ENCODE results near the gene ALOX12B. TPM values are rescaled to one million over a fixed set of nuclear protein-coding genes. Genes with fewer than 3 reads are reported as not detected.

The ALOX12B gene
- total RNA-seq: 1 to 10 TPM in 1 of 2 experiments, under 1 TPM in 1; 0.48 to 1.1 TPM

DNA sequence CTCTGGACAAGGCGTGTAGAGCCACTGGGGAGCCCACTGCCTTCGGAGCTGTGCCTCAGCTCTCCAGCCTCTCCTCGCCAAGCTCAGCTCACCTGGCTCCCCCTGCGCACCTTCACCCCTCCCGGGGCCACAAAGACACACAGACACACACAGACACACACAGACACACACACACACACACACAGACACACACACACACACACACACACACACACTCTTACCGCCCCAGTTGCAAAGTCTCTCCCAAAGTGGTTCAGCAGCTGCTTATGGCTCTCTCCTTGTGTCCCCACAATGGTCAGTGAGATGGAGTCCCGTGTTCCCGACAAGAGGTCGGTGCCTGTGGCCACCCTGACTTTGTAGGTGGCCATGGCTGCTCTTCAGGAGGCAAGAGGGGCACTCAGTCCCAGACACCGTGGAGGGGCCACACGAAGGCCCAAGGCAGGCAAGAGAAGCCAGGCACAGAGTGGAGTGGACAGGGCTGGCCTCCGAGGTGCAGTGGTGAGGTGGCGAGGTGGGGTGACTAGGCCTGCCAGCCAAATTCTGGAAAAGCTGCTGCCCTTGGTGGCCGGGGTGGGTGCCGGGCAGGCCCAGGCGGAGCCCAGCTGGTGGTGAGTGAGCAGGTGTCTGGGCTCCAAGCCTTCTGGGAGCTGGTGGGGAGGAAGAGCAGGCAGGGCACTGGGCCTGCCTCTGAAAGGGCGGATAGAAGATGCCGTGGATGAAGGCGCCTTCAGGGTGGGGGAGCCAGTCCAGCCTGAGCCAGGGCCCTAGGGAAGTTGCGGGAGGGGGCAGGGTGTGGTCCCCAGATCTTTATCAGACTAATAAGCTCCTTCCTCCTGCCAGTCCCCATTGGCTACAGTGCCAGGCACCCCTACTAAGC, at the start of gene ALOX12B:
ALOX12B (minus strand) TSS at position 642 of the 877 bp plus-strand sequence; CDS start at position 368, 274 bp downstream.

DNA sequence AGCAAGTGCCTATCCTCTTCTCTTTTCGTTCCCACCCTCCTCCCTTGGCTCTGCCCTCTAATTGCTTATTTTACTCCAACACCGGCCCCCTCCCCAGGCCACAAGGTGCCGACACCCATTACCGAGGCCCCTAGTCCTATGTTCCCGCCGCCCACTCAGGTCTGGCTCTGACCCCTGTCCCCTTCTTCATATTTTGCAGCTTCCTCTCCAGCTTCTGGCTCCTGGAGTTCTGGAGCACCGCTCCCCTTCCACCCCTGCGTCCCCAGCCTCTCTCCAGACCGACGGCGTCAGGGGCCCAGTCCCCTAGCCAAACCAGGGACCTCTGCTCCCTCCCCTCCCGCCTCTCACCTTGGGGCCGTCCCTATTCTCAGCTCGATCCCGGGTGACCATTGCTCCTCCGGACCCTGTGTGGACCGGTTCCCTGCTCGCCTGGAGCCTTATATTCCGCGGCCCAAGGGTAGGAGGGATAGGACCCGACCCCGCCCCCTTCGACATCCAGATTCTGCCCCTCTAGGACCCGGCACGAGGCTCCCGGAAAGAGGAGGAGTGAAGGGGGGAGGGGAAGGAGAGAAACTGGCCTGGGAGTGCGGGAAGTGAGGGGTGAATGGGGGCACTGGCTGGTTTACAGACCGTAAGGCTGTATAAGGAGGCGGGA, 36.3 kb upstream of the ALOX12B start, which contains the start of gene HES7:
HES7 (minus strand) TSS at position 412 of the 655 bp plus-strand sequence; CDS start at position 390, 22 bp downstream.

DNA sequence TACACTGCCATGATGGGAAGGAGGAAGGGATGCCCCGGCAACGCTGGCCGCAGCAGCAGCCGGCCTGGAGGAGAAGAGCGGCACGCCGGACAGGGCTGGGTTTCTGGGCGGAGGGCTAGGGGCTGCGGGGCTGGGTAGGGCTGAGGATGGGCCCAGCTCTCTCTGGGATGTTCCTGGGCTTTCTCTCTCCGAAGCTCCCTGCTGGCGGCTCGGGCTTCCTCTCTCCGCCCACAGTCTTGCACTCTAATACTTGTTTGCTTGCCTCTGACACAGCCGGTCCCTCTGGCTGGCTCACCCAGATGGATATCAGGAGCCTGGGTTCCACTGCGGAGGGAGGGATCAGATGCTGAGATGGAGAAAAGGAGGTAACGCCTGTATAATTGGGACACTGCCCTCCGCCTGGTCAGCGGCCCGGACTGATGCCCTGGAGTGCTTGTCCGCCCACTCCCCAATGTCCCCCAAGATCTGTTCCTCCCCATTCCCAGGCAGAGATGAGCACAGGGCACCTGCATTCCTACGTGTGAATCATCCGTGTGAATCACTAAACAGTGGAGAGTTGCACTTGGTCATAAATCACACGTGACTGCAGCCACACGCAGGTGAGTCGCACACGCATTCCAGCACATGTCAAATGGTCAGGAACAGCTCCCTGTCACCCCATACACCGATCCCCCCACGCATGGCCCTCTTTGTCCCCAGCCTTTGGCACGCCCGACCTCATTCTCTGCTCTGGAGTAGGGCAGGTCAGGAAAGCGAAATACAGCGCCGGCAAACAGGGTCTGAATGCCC, 30.7 kb upstream of the ALOX12B start, which contains the start of gene ALOXE3:
ALOXE3 (minus strand) TSS at position 535 of the 789 bp plus-strand sequence; CDS start at position 11, 524 bp downstream.

GRCh38 chr17:8038954-8039610, 48.4 kb downstream of the ALOX12B start, which contains the start of gene ALOX15B:
Gene ALOX15B (plus strand): TSS chr17:8039059. CDS start chr17:8039156, 97 bp downstream.

Small RNAs within 50 kb of the gene (microRNA-seq; reads per million reads assigned to microRNA genes)
- not detected for gene MIR4314 (ENCODE audit: borderline microRNAs expressed, borderline replicate concordance)

Other genes starting within 250 kb of the ALOX12B start
- 1 to 10 TPM in 1 of 2 experiments, under 1 TPM in 1; 0.82 to 1.4 TPM for gene TMEM88, start 232.7 kb downstream of the ALOX12B start, total RNA-seq
- gene NAA38, start 230.2 kb downstream of the ALOX12B start, total RNA-seq: 10 to 100 TPM; 54.3 to 54.5 TPM
- 1 to 10 TPM; 6.7 to 7.4 TPM for gene CYB5D1, start 229.7 kb downstream of the ALOX12B start, total RNA-seq
- 100 to 1,000 TPM; 182 to 203 TPM for gene CHD3, start 198.9 kb downstream of the ALOX12B start, total RNA-seq
- 1 to 10 TPM; 5.6 to 7.0 TPM for gene RNF227, start 171.4 kb downstream of the ALOX12B start, total RNA-seq
- 10 to 100 TPM; 11.0 to 11.4 TPM for gene KCNAB3, start 157.9 kb downstream of the ALOX12B start, total RNA-seq
- gene TRAPPC1, start 155.8 kb downstream of the ALOX12B start, total RNA-seq: 100 to 1,000 TPM; 215 to 242 TPM
- 10 to 100 TPM; 54.9 to 55.2 TPM for gene CNTROB, start 155.5 kb downstream of the ALOX12B start, total RNA-seq
- not detected for gene GUCY2D, start 85.1 kb downstream of the ALOX12B start, total RNA-seq
- not detected for gene ALOX15B, start 48.7 kb downstream of the ALOX12B start, total RNA-seq
- gene ALOXE3, start 30.8 kb upstream of the ALOX12B start, total RNA-seq: not detected
- gene HES7, start 36.4 kb upstream of the ALOX12B start, total RNA-seq: 1 to 10 TPM in 1 of 2 experiments, under 1 TPM in 1; 0.28 to 1.0 TPM
- gene PER1, start 64.7 kb upstream of the ALOX12B start, total RNA-seq: 10 to 100 TPM; 38.9 to 42.4 TPM
- gene VAMP2, start 75.2 kb upstream of the ALOX12B start, total RNA-seq: 10 to 100 TPM; 82.4 to 86.1 TPM
- 10 to 100 TPM; 35.4 to 36.6 TPM for gene TMEM107, start 88.7 kb upstream of the ALOX12B start, total RNA-seq
- gene BORCS6, start 102.5 kb upstream of the ALOX12B start, total RNA-seq: 10 to 100 TPM; 15.0 to 15.5 TPM
- 100 to 1,000 TPM; 126 to 127 TPM for gene AURKB, start 122.9 kb upstream of the ALOX12B start, total RNA-seq
- 100 to 1,000 TPM; 172 to 175 TPM for gene CTC1, start 160.3 kb upstream of the ALOX12B start, total RNA-seq
- gene PFAS, start 161.6 kb upstream of the ALOX12B start, total RNA-seq: 10 to 100 TPM; 50.8 to 59.6 TPM
- 10 to 100 TPM; 41.5 to 41.6 TPM for gene RANGRF, start 201.0 kb upstream of the ALOX12B start, total RNA-seq
- gene SLC25A35, start 207.7 kb upstream of the ALOX12B start, total RNA-seq: 10 to 100 TPM; 11.3 to 11.6 TPM
- not detected for gene ARHGEF15, start 222.5 kb upstream of the ALOX12B start, total RNA-seq